ACC112 (cell line): ENCODE results near the gene MKKS.

ENCODE experiments used
- H2AFZ ChIP-seq: fragments of 200-600 bp; sonication (generic); one replicate; pipeline ENCODE4 v1.6.0; 2017; ENCODE audit warnings: antibody characterized with exemption, low read length; ENCODE audit not compliant: unreplicated experiment
- H3K27ac ChIP-seq: fragments of 200-600 bp; sonication (generic); 2 replicates; pipeline ENCODE4 v1.5.1; 2014; ENCODE audit warnings: low read depth, mild to moderate bottlenecking, antibody characterized with exemption, low read length, moderate library complexity
- H3K27me3 ChIP-seq: fragments of 200-600 bp; sonication (generic); 2 replicates; pipeline ENCODE4 v1.6.1; 2014; ENCODE audit warnings: mild to moderate bottlenecking, antibody characterized with exemption, low read length, moderate library complexity, mixed read lengths; ENCODE audit not compliant: insufficient read depth
- H3K36me3 ChIP-seq: fragments of 200-600 bp; sonication (generic); 2 replicates; pipeline ENCODE4 v1.6.1; 2016; ENCODE audit warnings: mild to moderate bottlenecking, antibody characterized with exemption, low read length, moderate library complexity, mixed read lengths; ENCODE audit not compliant: insufficient read depth
- H3K4me1 ChIP-seq: fragments of 200-600 bp; sonication (generic); one replicate; pipeline ENCODE4 v1.6.1; 2016; ENCODE audit warnings: low read length, mixed read lengths; ENCODE audit not compliant: insufficient read depth, unreplicated experiment, control insufficient read depth
- H3K4me3 ChIP-seq: fragments of 200-600 bp; sonication (generic); 2 replicates; pipeline ENCODE4 v1.5.1; 2014; ENCODE audit warnings: mild to moderate bottlenecking, low read depth, low read length
- H3K79me2 ChIP-seq: fragments of 200-600 bp; sonication (generic); one replicate; pipeline ENCODE4 v1.6.0; 2016; ENCODE audit warnings: low read length; ENCODE audit not compliant: control insufficient read depth, unreplicated experiment, insufficient read depth

MKKS gene

DNA sequence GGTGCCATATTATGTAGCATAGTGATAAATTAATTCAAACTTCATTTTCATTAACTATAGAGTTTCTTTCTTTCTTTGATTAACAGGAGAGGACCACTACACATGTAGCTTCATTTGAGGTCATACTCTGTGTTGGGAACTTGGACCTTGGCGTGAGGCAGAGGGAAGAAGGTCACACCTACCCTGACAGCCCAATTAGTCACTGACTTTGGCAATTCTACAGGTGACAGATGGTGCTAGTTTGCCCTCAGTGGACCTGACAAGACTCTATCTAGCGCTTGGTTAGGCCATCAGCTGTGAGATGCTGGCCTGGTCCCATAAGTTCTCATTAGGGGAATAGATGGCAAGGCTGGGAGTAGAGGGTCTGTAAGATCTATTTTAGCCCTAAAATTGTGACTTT lies 15.2 kb upstream of the MKKS start:
- Histone ChIP-seq H3K27me3 (no peaks in the 10 kb centered on the region), H3K4me3 (no peak overlapping the region), H2AFZ (no peak overlapping the region), H3K36me3 (no peaks in the 10 kb centered on the region), H3K79me2 (peaks cover 16% of the 10 kb centered on the region), H3K27ac (no peak overlapping the region), H3K4me1 (peaks cover 8% of the 10 kb centered on the region)

DNA sequence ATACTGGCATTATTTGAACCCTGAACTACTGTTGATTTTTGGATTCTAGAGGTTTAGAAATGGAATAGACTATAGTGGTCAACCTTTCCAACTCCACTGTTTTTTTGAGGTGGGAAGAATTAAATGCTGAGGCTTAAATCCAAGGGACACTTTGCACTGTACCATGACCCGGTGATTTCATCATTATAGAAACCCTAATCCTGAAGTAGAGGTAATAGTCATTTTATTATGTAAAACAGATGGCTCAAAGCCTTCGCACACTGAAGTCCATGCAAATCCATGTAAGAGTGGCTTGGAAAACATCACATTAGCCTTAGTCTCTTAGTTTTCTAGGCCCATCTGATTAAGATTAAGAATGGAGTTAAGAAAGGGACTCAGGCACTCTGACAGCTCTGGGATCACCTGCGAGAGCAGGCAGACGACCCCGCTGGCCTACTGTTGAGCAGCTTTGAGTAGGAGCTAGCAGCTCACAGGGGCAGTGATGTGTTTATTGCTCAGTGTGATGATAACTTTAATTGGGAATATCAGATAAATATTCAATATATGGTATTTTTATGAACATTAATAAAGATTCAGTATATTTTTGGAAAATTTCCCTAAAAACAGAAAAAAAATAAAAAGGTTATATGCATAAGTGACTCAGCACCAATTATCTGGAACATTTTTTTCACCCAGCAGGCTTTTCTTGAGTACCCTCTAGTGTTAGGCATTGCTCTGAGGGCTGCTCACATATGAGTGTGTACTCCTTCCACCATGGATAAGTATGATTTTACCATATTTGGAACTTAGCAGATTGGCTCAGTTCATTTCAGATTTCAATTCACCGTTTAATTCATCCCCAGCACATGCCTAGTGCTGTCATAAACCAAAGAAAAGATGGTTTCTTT lies 14.5 kb upstream of the MKKS start:
- no peak overlapping the region for H3K27ac ChIP-seq
- H2AFZ ChIP-seq = no peak overlapping the region
- H3K4me3 ChIP-seq = no peak overlapping the region

DNA sequence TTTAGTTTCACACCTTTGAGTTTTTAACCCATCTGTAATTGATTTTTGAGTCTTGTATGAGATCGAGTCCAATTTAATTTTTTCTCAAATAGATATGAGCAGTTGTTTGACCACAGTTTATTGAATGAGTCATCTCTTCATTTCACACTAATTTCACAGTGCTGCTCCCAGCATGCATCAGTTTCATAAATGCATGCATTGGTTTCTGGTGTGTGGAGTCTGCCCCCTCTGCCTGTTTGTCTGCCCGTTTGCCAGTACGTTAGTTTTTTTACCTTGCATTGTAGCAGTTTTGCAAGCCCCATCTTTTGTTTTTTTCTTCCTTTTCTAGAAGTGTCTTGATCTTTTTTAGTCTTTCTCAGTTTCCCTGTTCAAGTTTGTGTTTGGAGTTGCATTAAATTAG lies 13.0 kb upstream of the MKKS start:
- no peaks in the 10 kb centered on the region for H3K27me3 ChIP-seq
- H3K36me3 ChIP-seq = no peaks in the 10 kb centered on the region
- H3K4me3 ChIP-seq = peak overlapping the region; percentile 44; the same call in 1 of the 2 replicates
- H3K27ac ChIP-seq = peak overlapping the region; percentile 53
- peaks cover 14% of the 10 kb centered on the region for H3K79me2 ChIP-seq
- peaks cover 8% of the 10 kb centered on the region for H3K4me1 ChIP-seq
- peak overlapping the region; percentile 16 for H2AFZ ChIP-seq

More for the DNA sequence above, 14.5 kb upstream of the MKKS start:
- H3K36me3 ChIP-seq = no peaks in the 10 kb centered on the region
- H3K79me2 ChIP-seq = peaks cover 16% of the 10 kb centered on the region
- peaks cover 8% of the 10 kb centered on the region for H3K4me1 ChIP-seq
- H3K27me3 ChIP-seq = no peaks in the 10 kb centered on the region

DNA sequence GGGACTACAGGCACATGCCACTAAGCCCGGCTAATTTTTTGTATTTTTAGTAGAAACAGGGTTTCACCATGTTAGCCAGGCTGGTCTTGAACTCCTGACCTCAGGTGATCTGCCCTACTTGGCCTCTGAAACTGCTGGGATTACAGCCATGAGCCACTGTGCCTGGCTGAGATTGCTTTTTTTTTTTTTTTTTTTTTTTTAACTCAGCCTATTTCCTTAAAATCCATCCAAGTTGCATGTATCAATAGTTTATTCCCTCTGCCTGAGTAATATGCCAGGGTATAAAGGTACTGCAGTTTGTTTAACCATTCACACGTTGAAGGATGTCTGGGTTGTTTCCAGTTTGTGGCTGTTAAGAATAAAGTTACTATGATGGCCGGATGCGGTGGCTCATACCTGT lies 11.7 kb upstream of the MKKS start:
- H3K27ac ChIP-seq = no peak overlapping the region
- no peaks in the 10 kb centered on the region for H3K27me3 ChIP-seq
- H2AFZ ChIP-seq = no peak overlapping the region
- peaks cover 13% of the 10 kb centered on the region for H3K79me2 ChIP-seq
- no peak overlapping the region for H3K4me3 ChIP-seq
- no peaks in the 10 kb centered on the region for H3K36me3 ChIP-seq
- peaks cover 8% of the 10 kb centered on the region for H3K4me1 ChIP-seq

DNA sequence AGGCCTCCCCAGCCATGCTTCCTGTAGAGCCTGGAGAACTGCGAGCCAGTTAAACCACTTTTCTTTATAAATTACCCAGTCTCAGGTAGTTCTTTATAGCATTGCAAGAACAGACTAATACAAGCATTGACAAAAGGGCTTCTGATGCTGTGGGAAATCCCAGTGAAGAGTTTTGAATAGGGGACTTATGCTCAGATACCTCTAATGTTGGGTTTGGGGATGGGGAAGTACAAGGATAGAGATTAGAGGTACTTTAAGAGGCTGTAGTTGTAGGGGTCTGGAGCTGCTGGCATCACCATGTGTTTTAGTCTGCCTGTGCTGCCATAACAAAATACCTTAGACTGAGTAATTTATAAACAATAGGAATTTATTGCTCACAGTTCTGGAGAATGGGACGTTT lies 9.9 kb upstream of the MKKS start:
- Histone ChIP-seq H2AFZ (no peak overlapping the region), H3K27me3 (no peaks in the 10 kb centered on the region), H3K27ac (no peak overlapping the region), H3K79me2 (peaks cover 15% of the 10 kb centered on the region), H3K36me3 (no peaks in the 10 kb centered on the region), H3K4me3 (no peak overlapping the region), H3K4me1 (peaks cover 4% of the 10 kb centered on the region)

DNA sequence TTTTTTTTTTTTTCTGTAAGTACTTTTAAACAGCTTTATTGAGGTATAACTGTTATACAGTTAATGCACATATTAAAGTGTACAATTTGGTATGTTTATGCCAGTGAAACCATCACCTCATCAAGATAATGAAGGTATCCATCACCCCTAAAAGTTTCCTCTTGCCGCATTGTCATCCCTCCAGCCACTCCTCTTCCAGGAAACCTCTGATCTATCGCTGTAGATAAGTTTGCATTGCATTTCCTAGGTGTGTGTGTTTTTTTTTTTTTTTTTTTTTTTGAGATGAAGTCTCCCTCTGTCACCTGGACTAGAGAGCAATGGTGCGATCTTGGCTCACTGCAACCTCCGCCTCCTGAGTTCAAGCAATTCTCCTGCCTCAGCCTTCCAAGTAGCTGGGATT lies 4.2 kb upstream of the MKKS start:
- Histone ChIP-seq H3K27me3 (no peaks in the 10 kb centered on the region), H3K36me3 (no peaks in the 10 kb centered on the region), H3K27ac (no peak overlapping the region), H3K79me2 (peaks cover 26% of the 10 kb centered on the region), H3K4me1 (peaks cover 6% of the 10 kb centered on the region), H3K4me3 (no peak overlapping the region), H2AFZ (no peak overlapping the region)

DNA sequence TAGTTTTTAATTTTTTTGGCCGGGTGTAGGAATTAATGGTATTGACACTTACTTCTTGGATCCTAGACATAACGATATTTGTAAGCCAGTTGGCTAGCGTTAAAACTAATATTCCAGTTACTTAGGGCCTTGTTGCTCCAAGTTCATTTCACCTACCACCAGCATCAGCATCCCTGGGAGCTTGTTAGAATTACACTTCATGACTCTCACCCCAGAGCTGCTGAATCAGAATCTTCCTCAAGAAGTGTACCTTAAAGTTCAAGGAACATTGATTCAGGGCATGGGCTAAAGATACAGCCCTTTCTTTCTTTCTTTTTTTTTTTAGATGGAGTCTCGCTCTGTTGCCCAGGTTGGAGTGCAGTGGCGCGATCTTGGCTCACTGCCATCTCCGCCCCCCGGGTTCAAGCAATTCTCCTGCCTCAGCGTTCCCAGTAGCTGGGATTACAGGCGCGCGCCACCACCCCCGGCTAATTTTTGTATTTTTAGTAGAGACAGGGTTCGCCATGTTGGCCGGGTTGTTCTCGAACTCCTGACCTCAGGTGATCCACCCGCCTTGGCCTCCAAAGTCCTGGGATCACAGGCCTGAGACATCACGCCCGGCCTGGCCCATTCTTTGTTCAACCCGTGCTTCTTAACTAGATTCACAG lies 2.2 kb upstream of the MKKS start:
- no peak overlapping the region for H3K27ac ChIP-seq
- H2AFZ ChIP-seq = peak overlapping the region; percentile 68
- H3K79me2 ChIP-seq = peaks cover 45% of the 10 kb centered on the region
- H3K4me1 ChIP-seq = peaks cover 14% of the 10 kb centered on the region
- peak overlapping the region; percentile 86 for H3K4me3 ChIP-seq
- H3K36me3 ChIP-seq = no peaks in the 10 kb centered on the region
- H3K27me3 ChIP-seq = no peaks in the 10 kb centered on the region

DNA sequence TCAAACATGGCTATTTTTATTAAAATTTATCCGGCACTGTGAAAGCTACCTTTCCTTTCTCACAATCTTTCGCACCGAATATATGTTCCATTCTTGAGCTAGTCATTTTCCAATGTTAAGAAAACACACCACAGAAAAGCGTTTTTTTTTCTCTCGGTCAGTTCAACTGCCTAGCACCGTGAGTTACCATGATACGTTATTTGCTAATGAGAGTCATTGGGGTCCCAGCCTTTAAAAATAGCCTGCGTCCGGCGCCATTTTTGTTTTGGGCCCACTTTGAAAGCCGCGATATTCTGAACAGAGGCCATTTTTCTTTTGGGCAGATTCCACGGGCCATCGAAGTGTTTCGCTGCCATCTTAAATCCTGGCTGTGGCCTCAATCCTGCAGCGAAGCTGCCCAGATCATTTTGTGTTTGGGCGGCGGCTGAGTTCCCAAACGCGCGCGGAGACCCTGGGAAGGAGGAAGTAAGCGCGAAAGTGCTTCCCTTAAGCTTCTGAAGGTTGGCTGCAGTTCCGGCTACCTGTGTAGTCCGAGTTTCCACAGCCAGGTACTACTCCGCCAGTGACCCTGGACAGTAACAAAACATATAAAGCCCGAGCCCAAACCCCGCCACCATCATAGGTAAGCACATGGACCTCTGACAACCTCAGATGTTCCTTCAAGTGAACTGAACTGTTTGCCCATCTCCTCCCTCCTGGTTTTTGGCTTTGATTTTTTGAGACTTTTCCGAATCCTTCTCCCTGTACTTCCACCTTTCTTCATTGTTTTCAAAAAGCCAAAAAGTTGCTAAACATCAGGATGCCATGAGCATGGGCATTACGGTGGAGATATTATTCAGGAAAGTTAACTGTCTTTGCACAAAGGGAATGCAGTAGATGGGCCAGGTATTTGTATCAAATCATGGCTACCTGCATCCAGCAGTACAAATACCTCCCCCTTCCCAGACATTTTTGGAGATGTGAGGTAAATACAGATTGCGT lies 1.1 kb upstream of the MKKS start, which contains the start of gene SLX4IP:
TSS of gene SLX4IP (plus strand) at position 474 of the 981 bp plus-strand sequence. CDS start 22,900 bp downstream, outside the sequence.
- peaks cover 54% of the 10 kb centered on the region for H3K79me2 ChIP-seq
- peak within 1 kb of the TSS; percentile 86 for H3K4me3 ChIP-seq
- H2AFZ ChIP-seq = peak within 1 kb of the TSS; percentile 90
- no peaks in the 10 kb centered on the region for H3K36me3 ChIP-seq
- H3K27me3 ChIP-seq = no peaks in the 10 kb centered on the region
- H3K27ac ChIP-seq = peak within 1 kb of the TSS; percentile 87
- H3K4me1 ChIP-seq = peaks cover 21% of the 10 kb centered on the region

DNA sequence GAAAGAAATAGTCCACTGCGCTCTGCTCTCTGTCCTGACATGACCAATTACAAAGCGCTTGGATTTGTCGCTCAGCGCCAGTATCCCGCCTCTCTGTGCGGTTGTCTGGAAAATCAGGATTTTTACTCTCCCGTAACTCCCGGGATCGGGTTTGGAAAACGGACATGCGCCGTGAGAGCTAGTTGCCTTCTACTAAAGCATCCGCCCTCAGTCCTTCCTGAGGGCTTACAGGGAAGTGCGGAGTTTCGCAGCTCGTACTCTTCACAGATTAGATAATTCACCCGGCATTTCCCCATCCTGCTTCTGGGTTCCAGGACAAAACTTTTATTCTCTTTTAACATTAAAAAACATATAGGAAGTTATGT lies 427 bp upstream of the MKKS start:
- Histone ChIP-seq H3K36me3 (no peaks in the 10 kb centered on the region), H3K79me2 (peaks cover 59% of the 10 kb centered on the region), H3K4me1 (peaks cover 24% of the 10 kb centered on the region), H3K4me3 (peak overlapping the region; percentile 86), H3K27me3 (no peaks in the 10 kb centered on the region), H2AFZ (peak overlapping the region; percentile 90), H3K27ac (peak overlapping the region; percentile 87)

DNA sequence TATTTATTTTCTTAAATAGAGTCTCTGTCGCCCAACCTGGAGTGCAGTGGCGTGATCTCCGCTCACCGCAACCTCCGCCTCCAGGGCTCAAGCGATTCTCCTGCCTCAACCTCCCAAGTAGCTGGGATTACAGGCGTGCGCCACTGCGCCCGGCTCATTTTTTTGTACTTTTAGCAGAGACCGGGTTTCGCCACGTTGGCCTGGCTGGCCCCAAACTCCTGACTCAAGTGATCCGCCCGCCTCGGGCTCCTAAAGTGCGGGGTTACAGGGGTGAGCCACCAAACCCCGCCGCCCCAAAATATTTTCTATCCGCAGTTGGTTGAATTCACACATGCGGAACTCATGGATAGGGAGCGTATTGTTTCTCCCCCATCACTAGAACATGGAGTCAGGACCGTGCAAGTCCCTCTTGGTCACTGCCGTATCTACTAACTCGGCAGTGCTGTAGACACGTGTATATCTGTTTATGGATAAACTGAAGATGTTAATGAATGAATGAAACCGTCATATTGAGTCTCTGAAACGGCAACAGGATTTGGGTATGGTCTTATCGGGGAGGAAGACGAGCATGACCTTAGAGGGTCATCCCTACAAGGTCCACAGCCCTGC lies 904 bp downstream of the MKKS start:
- H3K79me2 ChIP-seq = peaks cover 69% of the 10 kb centered on the region
- H3K27me3 ChIP-seq = no peaks in the 10 kb centered on the region
- H2AFZ ChIP-seq = peak overlapping the region; percentile 90
- no peaks in the 10 kb centered on the region for H3K36me3 ChIP-seq
- peak overlapping the region; percentile 86 for H3K4me3 ChIP-seq
- peaks cover 24% of the 10 kb centered on the region for H3K4me1 ChIP-seq
- no peak overlapping the region; the same call in 1 of the 2 replicates for H3K27ac ChIP-seq
